Fibroblast of skin of right biceps (primary cell): Measurements from ENCODE around the gene ITFG2.
A peak's percentile ranks its signal among the peaks of the same experiment; 100 is the strongest.
"Not testable (repeated sequence)": the region's sequence is repeated elsewhere in the genome, so short reads cannot be mapped to it uniquely, and the experiment has no call there.

Experiments
- DNase-seq: peaks from one replicate; pipeline ENCODE4 v3.0.0-alpha.2; 2013

The ITFG2 gene

DNA sequence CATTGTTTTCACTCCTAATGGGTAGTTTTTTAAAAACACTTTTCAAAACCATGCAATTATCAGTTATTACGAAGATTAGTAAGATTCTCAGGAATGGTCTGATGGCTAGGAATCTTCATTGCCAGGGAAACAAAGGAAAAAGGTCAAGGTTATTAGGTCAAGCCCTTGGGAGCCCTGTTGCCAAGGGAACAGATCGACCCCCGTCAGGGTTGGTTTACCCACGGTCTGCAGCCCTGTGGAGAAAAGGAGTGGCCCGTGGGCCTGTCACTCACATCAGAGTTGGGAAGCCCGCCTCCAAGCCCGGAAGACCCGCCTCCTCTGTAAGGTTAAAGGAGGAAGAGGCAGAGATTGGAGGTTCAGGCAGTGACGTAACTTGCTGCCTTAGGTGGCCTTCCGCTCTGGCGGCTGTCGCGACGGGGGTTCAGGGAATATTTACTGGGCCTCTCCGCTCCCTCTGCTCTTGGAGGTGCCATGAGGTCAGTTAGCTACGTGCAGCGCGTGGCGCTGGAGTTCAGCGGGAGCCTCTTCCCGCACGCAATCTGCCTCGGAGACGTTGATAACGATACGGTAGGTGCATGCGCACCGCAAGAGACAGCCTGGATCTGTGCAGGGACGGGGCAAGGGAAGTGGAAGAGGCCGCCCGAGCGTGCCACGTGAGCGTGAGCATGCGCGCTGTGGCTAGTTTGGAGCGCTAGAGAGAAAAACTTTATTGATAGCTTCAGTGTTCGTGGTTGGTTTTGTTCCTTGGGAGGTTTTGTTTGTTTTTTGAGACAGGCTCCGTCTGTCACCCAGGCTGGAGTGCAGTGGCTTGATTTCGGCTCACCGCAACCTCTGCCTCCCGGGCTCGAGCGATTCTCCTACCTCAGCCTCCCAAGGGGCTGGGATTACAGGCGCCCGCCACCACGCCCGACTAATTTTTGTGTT, at the start of gene ITFG2:
Gene ITFG2, plus strand, starts transcription at position 379 of the 924 bp plus-strand sequence. Its CDS starts 93 bp downstream, at position 472.
- peak; percentile 99 for DNase-seq

DNA sequence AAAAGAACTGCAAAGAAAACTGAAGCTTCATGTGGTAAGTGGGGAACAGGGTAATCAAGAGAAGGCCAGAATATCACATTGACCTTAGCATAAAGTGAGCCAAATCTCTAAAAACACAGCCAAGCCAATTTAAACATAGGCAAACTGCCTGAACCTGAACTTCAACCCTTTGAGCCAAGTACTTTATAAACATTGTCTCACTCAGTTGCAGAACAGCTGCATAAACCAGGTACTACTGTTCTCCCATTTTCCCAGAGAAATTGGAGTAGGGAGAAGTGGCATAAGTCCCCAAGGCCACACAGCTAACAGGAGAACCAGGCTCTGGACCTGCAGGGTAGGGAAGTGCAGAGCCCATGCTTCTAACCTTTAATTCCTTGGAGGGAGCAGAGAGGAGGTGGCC, 48.1 kb upstream of the ITFG2 start:
- DNase-seq, result no peak

DNA sequence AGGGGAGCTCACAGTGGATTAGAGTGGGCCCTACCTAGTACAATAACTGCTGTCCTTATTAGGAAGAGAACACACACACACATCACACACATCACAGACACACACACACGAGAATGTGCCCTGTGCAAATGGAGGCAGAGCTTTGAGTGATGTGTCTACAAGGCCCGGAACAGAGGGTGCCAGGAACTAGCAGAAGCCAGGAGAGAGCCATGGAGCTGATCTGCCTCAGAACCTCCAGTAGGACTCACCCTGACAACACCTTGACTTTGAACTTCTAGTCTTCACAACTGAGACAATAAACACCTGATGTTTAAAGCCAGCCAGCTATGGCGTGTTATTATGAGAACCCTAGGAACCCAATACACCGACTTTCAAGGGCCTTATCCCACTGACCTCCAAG, 47.4 kb upstream of the ITFG2 start:
- DNase-seq, result no peak

DNA sequence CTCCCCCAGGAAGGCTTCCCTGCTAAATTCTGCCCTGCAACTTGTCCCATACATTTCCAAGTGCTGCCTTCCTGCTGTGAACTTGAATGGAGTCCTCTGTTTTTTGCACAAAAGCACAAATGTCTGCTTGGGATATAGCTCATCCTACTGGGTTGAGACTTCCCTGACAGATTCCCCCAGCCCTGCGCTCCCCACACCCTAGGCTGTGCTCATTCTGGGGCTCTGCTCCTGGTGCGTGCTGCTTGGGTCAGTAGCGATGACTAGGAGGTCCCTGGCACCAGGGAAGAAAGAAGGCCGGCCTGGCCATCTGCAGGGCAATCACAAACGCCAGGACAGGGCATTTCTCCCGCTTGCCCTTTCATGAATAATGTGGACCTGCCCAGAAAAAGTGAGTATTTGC, 46.9 kb upstream of the ITFG2 start:
- DNase-seq, result no peak

DNA sequence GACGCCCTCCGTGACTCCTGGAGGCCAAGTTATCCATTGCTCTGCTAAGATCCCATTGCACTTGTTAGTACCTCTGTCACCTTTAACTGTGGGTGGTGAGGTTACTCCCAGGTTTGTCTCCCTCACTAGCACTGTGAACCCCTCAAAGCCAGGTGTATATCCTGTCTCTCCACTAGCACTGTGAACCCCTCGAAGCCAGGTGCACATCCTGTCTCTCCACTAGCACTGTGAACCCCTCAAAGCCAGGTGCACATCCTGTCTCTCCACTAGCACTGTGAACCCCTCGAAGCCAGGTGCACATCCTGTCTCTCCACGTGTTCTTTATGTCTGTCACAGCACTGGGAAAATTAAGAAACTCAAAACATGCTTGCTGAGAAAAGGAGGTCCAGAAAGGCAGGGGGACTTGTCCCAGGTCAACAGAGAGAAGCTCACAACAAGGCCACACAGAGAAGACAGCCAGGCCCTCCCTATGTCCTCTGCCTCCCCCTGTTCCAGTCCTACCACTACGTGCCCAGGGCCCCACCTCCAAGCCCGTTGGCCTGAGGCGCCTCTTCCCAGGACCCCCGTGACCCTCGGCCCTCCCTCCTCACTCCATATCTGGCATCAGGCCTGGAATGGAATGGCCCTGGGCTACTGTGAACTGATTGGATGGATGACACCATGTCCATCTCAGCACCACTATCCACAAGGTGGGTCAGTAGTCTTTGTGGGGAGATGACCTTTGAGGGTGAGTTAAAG, 44.1 kb upstream of the ITFG2 start:
- DNase-seq, result no peak

DNA sequence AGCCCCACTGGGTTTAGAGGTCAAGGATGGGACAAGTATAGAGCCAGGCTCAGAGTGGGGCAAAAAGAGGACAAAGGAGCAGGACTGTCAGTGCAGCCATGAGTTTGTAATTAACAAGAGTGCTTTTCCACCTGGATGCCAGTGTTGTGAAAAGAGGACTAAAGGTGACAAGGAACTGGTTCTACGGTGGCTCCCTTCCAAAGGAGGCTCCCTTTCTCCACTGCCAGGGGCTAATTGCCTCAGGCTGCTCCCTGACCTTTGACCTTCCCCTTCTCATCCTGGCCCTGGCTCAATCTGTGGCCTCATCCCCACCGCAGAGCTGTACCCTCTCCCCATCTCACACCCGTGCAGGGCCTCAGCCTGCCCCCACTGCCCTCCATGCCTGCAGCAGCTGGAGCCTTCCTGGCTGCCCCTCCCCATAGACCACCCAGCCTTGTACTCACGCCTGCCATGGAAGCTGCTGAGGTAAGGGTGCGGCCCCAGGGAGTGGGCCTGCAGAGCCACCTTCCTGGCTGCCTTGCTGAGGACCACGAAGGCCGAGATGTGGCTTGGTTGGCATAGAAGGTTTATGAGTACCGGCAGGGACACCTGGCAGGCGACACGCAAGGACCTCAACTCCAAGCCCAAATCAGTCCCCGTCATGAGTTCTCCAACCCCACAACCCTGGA, 42.5 kb upstream of the ITFG2 start:
- DNase-seq, result no peak

DNA sequence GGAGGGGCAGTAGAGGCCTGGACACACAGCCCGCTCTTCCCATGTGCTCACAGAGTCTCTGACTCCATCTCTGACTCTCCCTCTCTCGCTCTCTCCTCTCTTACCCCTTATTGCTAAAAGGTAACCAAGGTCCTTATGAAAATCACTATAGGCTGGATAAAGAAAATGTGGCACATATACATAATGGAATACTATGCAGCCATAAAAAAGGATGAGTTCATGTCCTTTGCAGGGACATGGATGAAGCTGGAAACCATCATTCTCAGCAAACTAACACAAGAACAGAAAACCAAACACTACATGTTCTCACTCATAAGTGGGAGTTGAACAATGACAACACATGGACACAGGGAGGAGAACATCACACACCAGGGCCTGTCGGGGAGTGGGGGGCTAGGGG, 41.9 kb upstream of the ITFG2 start:
- not testable (repeated sequence) for DNase-seq

DNA sequence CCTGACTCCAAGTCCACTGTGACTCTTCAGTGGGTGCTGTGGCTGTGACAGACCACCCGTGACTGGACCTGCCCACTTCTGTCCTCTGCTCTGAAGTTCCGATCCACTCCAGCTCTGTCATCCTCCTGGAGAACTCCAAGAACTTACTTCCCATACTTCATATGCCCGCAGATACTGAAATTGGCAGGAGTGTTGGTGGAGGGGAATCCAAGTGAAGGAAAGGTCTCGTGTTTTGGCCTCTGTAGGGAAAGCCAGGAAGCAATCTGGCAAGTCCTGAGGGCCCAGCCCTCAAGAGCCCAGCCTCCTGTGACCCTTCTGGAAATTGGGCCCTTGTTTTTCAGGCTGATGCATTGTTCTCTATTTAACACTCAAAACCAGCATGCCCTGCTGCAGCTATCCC, 40.1 kb upstream of the ITFG2 start:
- DNase-seq, result no peak

DNA sequence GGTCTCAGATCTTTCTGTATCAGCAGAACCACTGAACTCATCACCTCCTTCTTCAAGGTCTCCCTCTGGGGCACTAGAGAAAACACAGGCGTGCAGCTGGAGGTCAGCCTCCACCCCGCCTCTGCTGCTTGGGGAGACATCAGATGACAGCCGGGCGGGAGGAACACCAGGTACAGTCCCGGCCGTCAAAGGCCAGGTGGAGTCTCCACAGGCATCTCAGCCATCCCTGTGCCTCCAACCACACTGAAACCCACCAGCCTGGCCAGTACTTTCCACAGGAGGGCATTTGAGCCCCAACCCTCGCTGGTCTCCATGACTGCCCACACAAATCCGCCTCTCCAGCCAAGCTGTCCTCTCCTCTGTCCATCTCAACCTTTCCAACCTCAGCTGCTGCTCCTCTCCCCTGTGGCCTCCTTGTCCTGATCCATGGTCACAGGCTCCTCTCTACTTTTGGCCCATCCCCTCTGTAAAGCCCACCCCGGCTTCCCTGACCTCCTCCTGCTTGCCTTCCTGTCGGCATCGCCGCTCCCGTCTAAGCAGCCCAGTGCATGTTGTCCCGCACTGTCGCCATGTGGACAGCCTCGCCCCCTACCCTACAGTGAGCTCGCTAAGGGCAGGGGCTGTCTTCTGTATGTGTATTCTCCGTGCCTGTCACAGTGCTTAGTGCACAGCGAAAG, 39.1 kb upstream of the ITFG2 start:
- no peak for DNase-seq

DNA sequence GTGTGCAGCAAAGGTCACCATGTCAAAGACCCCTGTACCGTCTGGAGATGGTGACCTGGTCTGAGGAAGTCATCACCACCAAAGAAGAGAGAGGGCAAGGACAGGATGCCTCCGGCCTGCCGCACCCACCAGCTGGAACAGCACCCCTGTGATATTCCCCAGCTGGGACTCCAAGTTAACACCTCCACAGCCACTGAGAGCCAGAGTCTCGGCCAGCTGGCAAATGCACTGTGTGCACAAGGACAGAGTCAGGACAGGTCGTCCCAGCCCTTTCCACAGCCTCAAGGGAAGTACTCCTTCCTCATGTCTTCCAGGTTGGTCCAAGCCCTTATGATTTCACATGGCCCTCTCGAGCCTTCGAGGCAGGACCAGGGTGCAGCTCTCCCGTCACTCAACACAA, 37.0 kb upstream of the ITFG2 start:
- DNase-seq, result no peak

DNA sequence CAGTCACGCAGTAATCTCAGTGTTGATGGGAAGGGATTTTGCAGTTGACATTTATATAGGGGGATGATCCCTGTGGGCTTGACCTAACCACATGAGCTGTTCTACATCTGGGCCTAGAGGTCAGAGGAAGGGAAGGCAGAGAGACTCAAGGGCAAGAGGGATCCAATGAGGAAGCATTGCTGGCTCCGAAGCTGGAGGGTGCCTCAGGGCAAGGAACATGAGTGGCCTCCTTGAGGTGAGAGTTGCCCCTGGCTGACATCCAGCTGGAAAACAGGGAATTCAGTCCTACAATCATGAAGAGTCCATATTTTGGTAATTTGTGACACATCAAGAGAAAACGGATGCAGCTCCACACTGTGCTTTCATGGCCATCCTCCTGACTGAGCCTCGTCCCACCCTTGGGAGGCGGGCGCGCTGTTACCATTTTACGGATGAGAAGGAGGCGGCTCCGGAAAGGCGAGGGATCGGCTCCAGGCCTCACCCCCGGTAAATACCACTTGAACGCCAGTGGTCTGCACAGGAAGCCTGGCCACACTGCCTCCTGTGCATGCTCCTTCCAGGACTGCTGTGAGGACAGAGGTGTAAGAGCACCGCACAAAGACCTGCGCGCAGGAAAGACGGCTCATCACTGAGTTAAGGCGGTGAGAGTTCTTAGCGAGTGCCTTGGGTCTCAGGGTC, 36.2 kb upstream of the ITFG2 start:
- no peak for DNase-seq

DNA sequence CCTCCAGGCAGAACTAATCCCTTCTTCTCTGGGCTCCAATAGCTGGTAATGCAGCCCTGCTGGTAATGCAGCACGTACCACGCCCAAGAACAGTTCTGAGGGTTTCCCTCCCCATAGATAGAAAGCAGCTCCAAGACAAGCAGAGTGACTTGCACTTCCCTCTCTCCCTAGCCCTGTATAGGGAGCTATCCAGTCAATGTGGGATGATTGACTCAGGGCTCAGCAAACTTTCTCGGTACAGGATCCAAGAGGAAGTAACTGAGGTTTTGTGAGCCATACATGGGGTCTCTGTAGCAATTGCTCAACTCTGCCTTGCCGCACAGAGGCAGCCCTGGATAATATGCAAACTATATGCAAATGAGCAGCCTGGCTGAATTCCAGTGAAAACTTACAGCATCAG, 33.2 kb upstream of the ITFG2 start:
- no peak for DNase-seq

DNA sequence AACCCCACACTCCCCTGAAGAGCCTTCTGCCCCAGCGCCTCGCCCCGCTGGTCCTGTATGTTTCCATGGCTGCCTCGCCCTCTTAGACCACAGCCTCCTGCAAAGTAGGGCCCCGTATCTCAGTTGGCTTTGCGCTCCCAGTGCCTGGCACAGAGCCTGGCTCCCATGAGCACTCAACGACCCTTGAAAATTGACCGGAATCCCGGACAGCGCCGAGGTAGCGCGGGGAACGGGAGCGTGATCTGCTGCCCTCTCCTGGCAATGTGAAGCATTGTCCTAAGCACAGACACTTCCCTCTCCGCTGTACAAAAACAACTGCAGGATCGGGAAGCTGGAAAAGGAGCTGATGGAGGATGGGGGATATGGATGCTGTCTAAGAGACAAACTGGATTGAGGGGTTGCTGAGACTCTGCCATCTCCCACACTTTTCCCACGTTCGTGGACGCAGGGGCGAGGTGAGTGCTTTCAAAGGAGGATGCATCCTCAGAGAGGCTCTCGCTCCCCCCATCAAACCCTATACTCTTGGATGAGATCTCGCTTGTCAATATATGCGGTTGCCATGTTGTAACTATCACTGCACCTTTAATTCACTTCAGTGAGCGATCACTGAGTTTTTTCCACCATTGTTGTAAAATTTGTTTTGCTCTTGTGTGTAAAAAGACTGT, 28.4 kb upstream of the ITFG2 start:
- DNase-seq, result peak; percentile 40

DNA sequence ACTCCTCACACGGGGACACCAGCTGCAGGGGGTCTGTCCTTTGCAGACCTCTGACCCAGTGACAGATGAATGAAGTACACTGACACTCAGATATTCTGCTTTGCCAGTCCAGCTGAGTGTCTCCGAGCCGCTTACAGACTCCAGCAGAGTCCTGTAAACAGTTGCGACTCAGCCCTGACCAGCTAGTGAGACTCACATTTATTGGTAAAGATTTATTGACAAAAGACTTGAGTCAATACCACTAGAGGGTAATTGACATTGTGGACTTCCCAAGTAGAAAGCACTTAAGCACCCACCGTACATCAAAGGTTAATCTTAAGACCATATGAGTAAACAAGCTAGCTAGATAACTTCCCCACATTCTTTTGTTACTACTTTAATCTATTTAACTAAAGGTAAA, 27.5 kb upstream of the ITFG2 start:
- DNase-seq, result no peak

DNA sequence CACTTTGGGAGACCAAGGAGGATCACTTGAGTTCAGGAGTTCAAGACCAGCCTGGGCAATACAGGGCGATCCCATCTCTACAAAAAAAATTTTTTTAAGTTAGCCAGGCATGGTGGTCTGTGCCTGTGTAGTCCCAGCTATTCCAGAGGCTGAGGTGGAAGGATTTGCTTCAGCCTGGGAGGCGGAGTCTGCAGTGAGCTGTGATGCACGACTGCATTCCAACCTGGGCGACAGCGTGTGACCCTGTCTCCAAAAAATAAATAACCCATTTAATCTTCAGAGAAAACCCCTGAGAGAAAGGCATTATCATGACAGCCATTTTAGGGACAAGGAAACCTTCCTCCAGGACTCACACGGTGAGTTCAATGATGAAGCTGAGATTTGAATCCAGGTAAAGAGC, 21.4 kb upstream of the ITFG2 start:
- no peak for DNase-seq

DNA sequence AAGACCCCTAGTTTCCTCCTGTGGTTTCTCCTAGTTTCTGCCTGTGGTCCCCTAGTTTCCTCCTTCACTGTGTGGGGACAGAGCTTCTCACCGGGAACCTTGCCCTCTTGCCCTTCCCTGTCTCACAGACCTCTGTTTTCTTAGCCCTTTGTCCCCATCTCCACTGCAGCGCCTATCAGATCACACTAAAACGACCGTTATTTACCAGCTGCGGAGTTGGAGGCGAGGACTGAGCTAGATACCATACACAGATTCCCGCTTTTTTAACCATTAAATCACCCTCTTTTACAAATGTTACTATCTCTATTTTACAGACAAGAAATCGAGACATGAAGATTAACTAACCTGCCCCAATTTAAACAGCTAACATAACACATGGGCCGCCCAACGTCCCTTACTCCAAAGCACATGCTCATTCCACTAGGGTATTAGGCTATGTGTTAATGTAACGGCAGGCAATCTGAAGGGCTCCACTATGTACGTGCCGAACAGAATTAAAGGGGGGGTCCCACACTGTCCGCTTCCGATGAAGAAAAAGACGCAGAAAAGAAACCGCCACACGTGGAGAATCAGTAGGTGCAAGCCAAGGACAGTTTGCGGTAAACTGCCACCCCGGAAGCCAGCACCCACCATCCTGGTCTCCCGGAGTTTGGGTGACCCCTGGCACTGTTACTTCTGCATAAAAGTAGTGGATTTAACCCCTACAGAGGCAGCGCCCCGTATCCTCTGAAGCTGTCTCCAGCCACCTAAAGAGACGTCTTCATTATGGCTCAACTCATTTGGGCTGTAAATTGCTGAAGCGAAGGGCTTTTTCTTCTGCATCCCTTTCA, 19.6 kb upstream of the ITFG2 start:
- DNase-seq, result no peak

DNA sequence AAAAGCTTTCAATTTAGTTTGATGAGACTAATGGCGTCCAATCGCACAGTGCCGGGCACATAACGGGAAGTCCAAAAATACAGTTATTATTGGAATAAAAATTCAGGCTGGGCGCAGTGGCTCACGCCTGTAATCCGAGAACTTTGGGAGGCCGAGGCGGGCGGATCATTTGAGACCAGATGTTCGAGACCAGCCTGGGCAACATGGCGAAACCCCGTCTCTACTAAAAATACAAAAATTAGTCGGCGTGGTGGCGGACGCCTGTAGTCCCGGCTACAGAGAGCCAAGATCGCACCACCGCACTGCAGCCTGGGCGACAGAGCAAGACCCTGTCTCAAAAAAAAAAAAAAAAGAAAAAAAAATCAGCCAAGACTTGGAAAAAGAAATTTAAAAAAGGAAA, 18.9 kb upstream of the ITFG2 start:
- no peak for DNase-seq

DNA sequence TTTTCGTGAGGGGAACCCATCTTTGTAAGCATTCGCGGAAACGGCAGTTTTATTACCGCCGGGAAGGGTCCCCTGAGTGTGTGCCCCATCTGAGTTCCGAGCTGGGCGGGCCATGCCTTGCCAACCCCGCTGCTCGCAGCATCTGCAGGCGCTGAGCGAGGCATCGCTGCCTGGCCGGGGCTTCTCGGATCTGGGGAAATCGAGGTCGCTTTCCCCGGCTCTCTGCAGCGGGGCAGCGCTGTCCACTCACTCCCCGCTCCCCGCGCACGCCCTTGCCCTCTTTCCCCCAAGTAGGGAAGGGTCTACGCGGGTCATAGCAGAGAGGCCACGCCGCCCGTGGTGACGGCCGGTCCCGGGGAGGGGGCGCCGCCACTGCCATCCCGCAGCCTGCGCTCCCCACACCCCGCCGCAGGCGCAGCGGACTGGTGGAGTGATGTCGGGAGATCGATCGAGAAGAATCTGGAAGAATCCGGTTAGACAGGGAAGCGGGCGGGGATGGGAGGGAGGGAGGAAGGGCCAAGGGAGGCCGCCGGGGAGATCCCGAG, 18.2 kb upstream of the ITFG2 start:
- DNase-seq, result no peak

DNA sequence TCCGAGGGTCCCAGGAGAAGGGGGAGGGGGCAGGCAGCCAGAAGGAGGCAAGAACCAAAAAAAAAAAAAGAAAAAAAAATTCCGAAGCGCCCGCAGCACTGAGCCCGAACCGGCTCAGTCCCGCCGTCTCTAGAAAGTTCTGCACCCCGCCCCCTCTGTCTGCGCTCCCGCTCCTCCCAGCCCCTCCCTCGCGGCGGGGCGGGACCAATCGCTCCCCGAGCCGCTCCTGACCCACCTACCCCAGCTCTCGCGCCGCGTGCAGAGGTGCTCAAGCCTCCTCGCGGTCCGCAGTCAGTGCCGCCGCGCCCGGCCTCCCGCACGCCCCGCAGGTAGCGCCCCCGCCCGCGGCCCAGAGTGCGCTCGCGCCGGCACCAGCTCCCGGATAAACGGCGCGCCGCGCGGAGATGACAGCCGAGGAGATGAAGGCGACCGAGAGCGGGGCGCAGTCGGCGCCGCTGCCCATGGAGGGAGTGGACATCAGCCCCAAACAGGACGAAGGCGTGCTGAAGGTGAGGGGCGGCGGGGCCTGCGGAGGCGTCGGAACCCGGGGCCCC, 17.7 kb upstream of the ITFG2 start, which contains the start of gene FKBP4:
Gene FKBP4, plus strand, starts transcription at position 235 of the 554 bp plus-strand sequence. Its CDS starts 170 bp downstream, at position 405.
- DNase-seq, result peak; percentile 85
